ENCODE results near the gene RAD51B. TPM values are rescaled to one million over a fixed set of nuclear protein-coding genes. Genes with fewer than 3 reads are reported as not detected.
A peak's percentile ranks its signal among the peaks of the same experiment; 100 is the strongest.

Gene RAD51B
- total RNA-seq, 6 experiments from 2014 or later: 2.7 to 5.8 (median 4.3) TPM

DNA sequence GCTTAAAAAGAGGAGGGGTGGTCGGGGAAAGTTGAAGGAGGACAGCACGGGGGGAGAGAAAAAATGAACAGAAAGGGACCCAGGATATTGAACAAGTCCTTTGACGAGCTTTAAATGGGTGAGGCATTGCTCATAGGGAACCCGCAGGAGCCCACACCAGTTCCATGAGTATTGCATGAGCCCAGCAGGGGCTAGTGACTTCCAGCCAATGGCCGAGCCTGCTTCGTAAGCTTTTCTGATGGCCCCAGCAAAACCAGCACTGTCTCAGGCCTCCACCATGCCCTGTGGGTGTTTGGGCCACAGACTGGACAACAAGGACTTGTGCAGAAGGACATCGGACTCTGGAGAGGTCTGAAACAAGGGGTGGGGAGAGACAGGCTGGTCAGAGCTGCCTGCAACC is 863.7 kb downstream of the RAD51B start:
- peak in 1 of 3 donors; percentile 31 for DNase-seq

DNA sequence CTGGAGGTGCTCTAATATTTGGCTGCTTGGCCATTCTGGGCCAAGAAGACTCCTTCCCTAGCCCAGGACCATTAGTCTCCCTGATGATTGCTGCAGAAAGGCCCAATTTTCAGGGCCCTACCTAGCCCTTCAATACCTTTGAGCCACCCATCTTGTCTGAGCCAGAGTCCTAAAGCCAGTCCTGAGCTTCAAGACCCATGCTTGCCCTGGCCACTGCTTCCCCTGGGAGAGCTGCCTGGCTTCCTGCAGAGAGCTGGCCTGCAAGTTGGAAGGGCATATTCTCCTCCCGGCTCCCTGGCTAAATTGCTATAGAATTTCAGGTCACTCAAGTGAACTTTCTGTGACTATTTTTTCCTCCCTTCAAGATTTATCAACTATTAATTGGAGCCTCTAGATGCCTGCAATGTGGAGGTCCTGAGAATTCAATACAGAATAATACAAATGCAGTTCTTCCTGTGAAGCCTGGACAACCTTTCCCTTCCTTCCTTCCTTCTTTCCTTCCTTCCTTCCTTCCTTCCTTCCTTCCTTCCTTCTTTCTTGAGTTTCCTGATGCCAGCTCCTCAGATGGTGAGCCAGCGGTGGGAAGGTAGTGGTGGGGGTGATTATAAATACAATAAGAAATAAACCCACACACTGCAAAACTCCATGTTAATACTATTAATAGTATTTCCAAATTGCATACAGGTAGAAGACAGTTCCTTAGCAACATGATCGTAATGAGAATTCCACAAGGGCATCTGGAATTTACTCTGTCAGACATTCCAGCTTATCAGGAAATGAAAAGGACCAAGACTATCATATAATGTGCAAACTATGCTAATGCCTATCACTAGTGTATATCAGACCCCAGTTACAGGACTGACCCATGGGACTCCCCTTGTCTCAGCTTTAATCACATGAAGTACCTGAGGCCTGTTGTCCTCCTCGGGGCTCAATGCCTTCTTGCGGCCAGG is 865.2 kb downstream of the RAD51B start:
- DNase-seq (no peak), ATAC-seq (no peak)
- 76% methylated on average over 2 of the region's 5 CpGs for WGBS (ENCODE audit: insufficient coverage, low coverage, low lambda C conversion rate, missing lambda C conversion rate)
- Histone ChIP-seq H3K4me3 (no peak overlapping the region), H3K27me3 (no peaks in the 10 kb centered on the region), H3K4me1 (peaks cover 0 to 32% (median 8%) of the 10 kb centered on the region in 4 donors), H3K27ac (peak overlapping the region in 1 of 3 donors; percentile 95), H3K36me3 (no peaks in the 10 kb centered on the region), H3K9me3 (no peaks in the 10 kb centered on the region)
- intact Hi-C loops (cut with DNase I): no loop called here
- no peak for TF ChIP-seq POLR2A (IDR thresholded peaks at IDR 0.05)
- TF ChIP-seq, protein P1, sequence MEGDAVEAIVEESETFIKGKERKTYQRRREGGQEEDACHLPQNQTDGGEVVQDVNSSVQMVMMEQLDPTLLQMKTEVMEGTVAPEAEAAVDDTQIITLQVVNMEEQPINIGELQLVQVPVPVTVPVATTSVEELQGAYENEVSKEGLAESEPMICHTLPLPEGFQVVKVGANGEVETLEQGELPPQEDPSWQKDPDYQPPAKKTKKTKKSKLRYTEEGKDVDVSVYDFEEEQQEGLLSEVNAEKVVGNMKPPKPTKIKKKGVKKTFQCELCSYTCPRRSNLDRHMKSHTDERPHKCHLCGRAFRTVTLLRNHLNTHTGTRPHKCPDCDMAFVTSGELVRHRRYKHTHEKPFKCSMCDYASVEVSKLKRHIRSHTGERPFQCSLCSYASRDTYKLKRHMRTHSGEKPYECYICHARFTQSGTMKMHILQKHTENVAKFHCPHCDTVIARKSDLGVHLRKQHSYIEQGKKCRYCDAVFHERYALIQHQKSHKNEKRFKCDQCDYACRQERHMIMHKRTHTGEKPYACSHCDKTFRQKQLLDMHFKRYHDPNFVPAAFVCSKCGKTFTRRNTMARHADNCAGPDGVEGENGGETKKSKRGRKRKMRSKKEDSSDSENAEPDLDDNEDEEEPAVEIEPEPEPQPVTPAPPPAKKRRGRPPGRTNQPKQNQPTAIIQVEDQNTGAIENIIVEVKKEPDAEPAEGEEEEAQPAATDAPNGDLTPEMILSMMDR (IDR thresholded peaks at IDR 0.05): no peak

More for the DNA sequence above, 863.7 kb downstream of the RAD51B start:
- Histone ChIP-seq H3K27ac (peak overlapping the region; percentile 28 to 95 (median 82)), H3K9me3 (no peaks in the 10 kb centered on the region), H3K27me3 (no peaks in the 10 kb centered on the region), H3K4me1 (peaks cover 0 to 41% (median 10%) of the 10 kb centered on the region in 4 donors), H3K36me3 (no peaks in the 10 kb centered on the region), H3K4me3 (no peak overlapping the region)
- ATAC-seq: no peak
- TF ChIP-seq, protein P1 (IDR thresholded peaks at IDR 0.05): no peak
- no peak for TF ChIP-seq POLR2A (IDR thresholded peaks at IDR 0.05)
- intact Hi-C loops (cut with DNase I): no loop called here
- 76% methylated on average over 3 of the region's 7 CpGs for WGBS (ENCODE audit: insufficient coverage, low coverage, low lambda C conversion rate, missing lambda C conversion rate)

DNA sequence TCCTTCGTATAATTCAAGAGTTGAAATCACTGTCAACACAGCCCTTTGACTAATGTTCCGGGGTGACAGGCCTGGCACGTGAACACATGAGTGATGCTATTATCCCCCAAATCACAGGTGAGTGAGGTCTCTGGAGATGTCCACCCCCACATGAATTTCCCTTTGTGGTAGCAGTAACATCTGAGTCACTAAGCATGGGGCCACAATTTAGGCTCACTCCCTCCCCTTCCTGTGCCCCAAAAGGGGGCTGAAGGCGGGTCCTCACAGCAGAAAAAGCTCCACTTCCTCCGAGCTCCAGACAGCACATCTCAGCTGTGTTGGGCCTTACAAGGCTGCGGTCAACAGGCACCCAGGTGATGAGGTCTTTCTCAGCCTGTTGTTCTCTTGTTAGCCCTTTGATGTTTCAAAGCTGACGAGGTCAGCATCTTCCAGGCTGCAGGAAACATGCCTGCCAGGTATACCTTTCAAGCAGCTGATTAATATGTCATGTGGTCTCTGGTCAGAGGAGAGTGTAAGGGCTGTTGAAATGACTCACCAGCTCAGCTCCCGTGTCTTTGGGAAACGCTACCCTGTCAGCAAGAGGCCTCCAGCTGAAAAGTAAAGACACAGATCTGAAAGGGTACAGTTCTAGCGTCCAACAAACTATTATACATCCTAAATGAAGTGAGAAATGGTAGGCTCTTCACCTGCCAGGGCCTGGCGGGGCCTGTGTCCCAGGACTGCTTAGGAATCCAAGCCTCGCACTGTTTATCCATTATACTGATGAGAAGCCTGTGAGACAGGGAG is 866.0 kb downstream of the RAD51B start:
- Histone ChIP-seq H3K4me3 (no peak overlapping the region), H3K9me3 (no peaks in the 10 kb centered on the region), H3K36me3 (no peaks in the 10 kb centered on the region), H3K27me3 (no peaks in the 10 kb centered on the region), H3K4me1 (peaks cover 0 to 27% (median 7%) of the 10 kb centered on the region in 4 donors), H3K27ac (peak overlapping the region in 1 of 3 donors; percentile 4)
- peak in 3 of 4 donors; percentile 3 to 40 (median 14) for ATAC-seq
- no peak for DNase-seq
- TF ChIP-seq POLR2A (IDR thresholded peaks at IDR 0.05): no peak
- TF ChIP-seq, protein P1 (IDR thresholded peaks at IDR 0.05): no peak
- 79% methylated on average over 6 of the region's 12 CpGs for WGBS (ENCODE audit: insufficient coverage, low coverage, low lambda C conversion rate, missing lambda C conversion rate)
- intact Hi-C loops (cut with DNase I): no loop called here

DNA sequence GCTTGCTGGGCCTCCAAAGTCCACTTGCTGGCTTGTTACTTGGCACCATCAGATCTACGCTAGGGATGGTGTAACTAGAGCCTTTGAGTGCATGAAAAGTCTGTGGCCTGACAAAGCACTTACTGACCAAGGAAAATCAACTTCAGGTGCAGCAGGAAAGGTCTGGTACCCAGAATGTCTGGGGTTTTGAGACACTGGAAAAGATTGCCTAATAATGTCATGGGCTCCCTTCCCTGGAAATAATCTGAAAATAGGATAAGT is 866.6 kb downstream of the RAD51B start:
- 100% methylated on average over 1 of the region's 1 CpG for WGBS (ENCODE audit: insufficient coverage, low coverage, low lambda C conversion rate, missing lambda C conversion rate)
- H3K4me3 ChIP-seq: no peak overlapping the region
- peaks cover 0 to 21% (median 3%) of the 10 kb centered on the region in 4 donors for H3K4me1 ChIP-seq
- peak overlapping the region in 1 of 3 donors; percentile 4 for H3K27ac ChIP-seq
- no peak for TF ChIP-seq POLR2A (IDR thresholded peaks at IDR 0.05)
- TF ChIP-seq, protein P1 (IDR thresholded peaks at IDR 0.05): no peak
- no peaks in the 10 kb centered on the region for H3K36me3 ChIP-seq
- no peak for ATAC-seq
- no peaks in the 10 kb centered on the region for H3K27me3 ChIP-seq
- H3K9me3 ChIP-seq: no peaks in the 10 kb centered on the region
- intact Hi-C loops (cut with DNase I): no loop called here
- DNase-seq: no peak
